H1 (cell line): ENCODE results near the gene GK2. TPM values are rescaled to one million over a fixed set of nuclear protein-coding genes. Genes with fewer than 3 reads are reported as not detected.

ENCODE experiments used
- CTCF ChIA-PET: fragments of 300-600 bp; sonication (Branson Sonifier 250); formaldehyde crosslinking; loops from one replicate; lab custom pipeline; 2021; ENCODE audit not compliant: partially characterized antibody; lab: Charles Lee
- POLR2A ChIA-PET: fragments of 300-600 bp; sonication (Branson Sonifier 250); formaldehyde crosslinking; loops from one replicate; lab custom pipeline; 2021; ENCODE audit warnings: inconsistent platforms; ENCODE audit not compliant: partially characterized antibody; lab: Charles Lee
- DNase-seq, 2 experiments: peaks; one replicate each; pipeline versions ENCODE4 v3.0.0 to v3.0.0-alpha.2; 2010 to 2022; ENCODE audit warnings: low spot score in 2 of 2, low read depth in 1 of 2, mixed read lengths in 1 of 2
- FAIRE-seq: peaks from 2 replicates; lab custom pipeline; 2011; peaks lifted over from hg19 to GRCh38; lab: Jason Lieb, UNC
- H2AFZ ChIP-seq: 2 replicates; pipeline ENCODE4 v1.8.1; 2012; ENCODE audit warnings: low read length, inconsistent platforms
- H2AK5ac ChIP-seq: 2 replicates; pipeline ENCODE4 v1.6.1; 2013; ENCODE audit warnings: low read depth, low read length
- H2BK120ac ChIP-seq: replicated peaks from 2 replicates; pipeline ENCODE3; 2013; ENCODE audit warnings: low read depth, low read length, inconsistent platforms
- H2BK12ac ChIP-seq: 2 replicates; pipeline ENCODE4 v1.6.1; 2013; ENCODE audit warnings: low read depth, low read length
- H2BK15ac ChIP-seq: 2 replicates; pipeline ENCODE4 v1.6.1; 2013; ENCODE audit warnings: low read length
- H2BK20ac ChIP-seq: 2 replicates; pipeline ENCODE4 v1.6.1; 2013; ENCODE audit warnings: low read length
- H2BK5ac ChIP-seq: 2 replicates; pipeline ENCODE4 v1.6.1; 2013; ENCODE audit warnings: low read depth, low read length
- H3K14ac ChIP-seq: 2 replicates; pipeline ENCODE4 v1.6.1; 2013; ENCODE audit warnings: inconsistent platforms; ENCODE audit not compliant: insufficient read length
- H3K18ac ChIP-seq: 2 replicates; pipeline ENCODE4 v1.6.1; 2013; ENCODE audit warnings: low read length; ENCODE audit errors: extremely low read depth
- H3K23ac ChIP-seq: 2 replicates; pipeline ENCODE4 v1.6.1; 2013; ENCODE audit warnings: inconsistent platforms; ENCODE audit not compliant: insufficient read length
- H3K23me2 ChIP-seq: 2 replicates; pipeline ENCODE4 v1.6.1; 2013; ENCODE audit warnings: low read depth, low read length
- H3K27ac ChIP-seq: 2 replicates; pipeline ENCODE4 v1.6.1; 2011; ENCODE audit warnings: low read depth, low read length, inconsistent platforms
- H3K27me3 ChIP-seq, 4 experiments: replicated peaks in 1 of 4; 1 replicate in 1 of 4; 2 replicates in 3 of 4; pipeline versions ENCODE4 v1.6.1 to v1.8.1; 2011 to 2013; ENCODE audit warnings: low read length in 3 of 4, mild to moderate bottlenecking in 3 of 4, inconsistent platforms in 2 of 4, mixed read lengths in 2 of 4, moderate library complexity in 1 of 4; ENCODE audit not compliant: control insufficient read depth in 3 of 4, insufficient read depth in 3 of 4; ENCODE audit errors: extremely low read depth in 1 of 4
- H3K36me3 ChIP-seq, 4 experiments: 2 replicates each; pipeline versions ENCODE4 v1.6.1 to v1.8.1; 2011 to 2013; ENCODE audit warnings: mild to moderate bottlenecking in 4 of 4, low read length in 3 of 4, moderate library complexity in 2 of 4, control low read depth in 1 of 4, inconsistent platforms in 1 of 4; ENCODE audit not compliant: insufficient read depth in 4 of 4, control insufficient read depth in 2 of 4
- H3K4ac ChIP-seq: replicated peaks from 2 replicates; pipeline ENCODE3; 2013; ENCODE audit warnings: low read length, low read depth, mixed read lengths, inconsistent platforms; ENCODE audit not compliant: insufficient read length
- H3K4me1 ChIP-seq, 4 experiments: replicated peaks in 1 of 4; 1 replicate in 1 of 4; 2 replicates in 3 of 4; pipeline versions ENCODE4 v1.6.1 to v1.8.1; 2011 to 2013; ENCODE audit warnings: low read length in 3 of 4, inconsistent platforms in 2 of 4, mixed read lengths in 1 of 4; ENCODE audit not compliant: insufficient read depth in 4 of 4, control insufficient read depth in 3 of 4
- H3K4me2 ChIP-seq, 2 experiments: 2 replicates each; pipeline versions ENCODE4 v1.6.1 to v1.8.1; 2011 to 2013; ENCODE audit warnings: low read depth in 2 of 2, low read length in 2 of 2, control low read depth in 1 of 2, inconsistent platforms in 1 of 2, mild to moderate bottlenecking in 1 of 2; ENCODE audit not compliant: insufficient read depth in 1 of 2
- H3K4me3 ChIP-seq, 4 experiments: fragments of 200-600, 300-600 bp in 1 of 4; sonication (generic), shearing (Covaris generic), sonication (Bioruptor Twin) in 1 of 4; 2 replicates each; pipeline versions ENCODE4 v1.5.1 to v1.8.1; 2011 to 2016; ENCODE audit warnings: low read length in 4 of 4, low read depth in 3 of 4, control low read depth in 2 of 4, inconsistent platforms in 2 of 4, mild to moderate bottlenecking in 2 of 4, mixed read lengths in 1 of 4, moderate library complexity in 1 of 4; ENCODE audit not compliant: insufficient read depth in 2 of 4; ENCODE audit errors: extremely low read depth in 1 of 4
- H3K56ac ChIP-seq: replicated peaks from 2 replicates; pipeline ENCODE3; 2013; ENCODE audit warnings: low read depth, mild to moderate bottlenecking, mixed read lengths, low read length, inconsistent platforms; ENCODE audit not compliant: insufficient read length
- H3K79me1 ChIP-seq: 2 replicates; pipeline ENCODE4 v1.6.1; 2013; ENCODE audit warnings: low read depth, low read length, control low read depth
- H3K79me2 ChIP-seq, 2 experiments: 2 replicates each; pipeline versions ENCODE4 v1.6.1 to v1.8.1; 2012 to 2013; ENCODE audit warnings: low read length in 2 of 2, mild to moderate bottlenecking in 2 of 2, inconsistent platforms in 1 of 2; ENCODE audit not compliant: insufficient read depth in 2 of 2, control insufficient read depth in 1 of 2
- H3K9ac ChIP-seq, 4 experiments: replicated peaks in 1 of 4; 1 replicate in 1 of 4; 2 replicates in 3 of 4; pipeline versions ENCODE4 v1.6.1 to v1.8.1; 2011 to 2013; ENCODE audit warnings: low read depth in 3 of 4, low read length in 3 of 4, control low read depth in 2 of 4, mild to moderate bottlenecking in 2 of 4, moderate library complexity in 2 of 4, inconsistent platforms in 1 of 4; ENCODE audit errors: extremely low read depth in 1 of 4
- H3K9me3 ChIP-seq, 2 experiments: 2 replicates each; pipeline versions ENCODE4 v1.6.1 to v1.8.1; 2012 to 2013; ENCODE audit warnings: mild to moderate bottlenecking in 2 of 2, moderate library complexity in 2 of 2, control low read depth in 1 of 2, inconsistent platforms in 1 of 2, low read depth in 1 of 2, low read length in 1 of 2, mixed read lengths in 1 of 2; ENCODE audit not compliant: insufficient read depth in 2 of 2
- H4K20me1 ChIP-seq, 2 experiments: replicated peaks in 1 of 2; 2 replicates each; pipeline versions ENCODE3 to v1.8.1; 2011 to 2013; ENCODE audit warnings: inconsistent platforms in 2 of 2, low read length in 2 of 2, mild to moderate bottlenecking in 1 of 2; ENCODE audit not compliant: insufficient read depth in 2 of 2, control insufficient read depth in 1 of 2
- H4K5ac ChIP-seq: 2 replicates; pipeline ENCODE4 v1.6.1; 2013; ENCODE audit warnings: low read length, low read depth, mixed read lengths, inconsistent platforms; ENCODE audit not compliant: insufficient read length
- H4K8ac ChIP-seq: 2 replicates; pipeline ENCODE4 v1.8.0; 2013; ENCODE audit warnings: mild to moderate bottlenecking, moderate library complexity, low read length, inconsistent platforms; ENCODE audit not compliant: insufficient read depth; ENCODE audit errors: extremely low read depth
- H4K91ac ChIP-seq: replicated peaks from 2 replicates; pipeline ENCODE3; 2013; ENCODE audit warnings: low read length, mixed read lengths, inconsistent platforms; ENCODE audit not compliant: insufficient read length
- ATF3 ChIP-seq: IDR thresholded peaks from 2 replicates; pipeline ENCODE4 v1.6.1; 2011; ENCODE audit warnings: low read depth, mild to moderate bottlenecking, low read length; ENCODE audit not compliant: insufficient read depth
- CBX8 ChIP-seq: fragments of 300-800, 300-1000 bp; sonication (generic); IDR thresholded peaks from 2 replicates; pipeline ENCODE4 v1.7.1; 2016; ENCODE audit warnings: low read depth, low read length, borderline replicate concordance
- CREB1 ChIP-seq: IDR thresholded peaks from 2 replicates; pipeline ENCODE4 v1.6.1; 2012; ENCODE audit warnings: inconsistent platforms
- HDAC2 ChIP-seq, 2 experiments: fragments of 300-600 bp in 1 of 2; sonication (generic) in 1 of 2; IDR thresholded peaks; 2 replicates each; pipeline ENCODE4 v1.6.1; 2011 to 2012; ENCODE audit warnings: low read depth in 2 of 2, low read length in 2 of 2, mild to moderate bottlenecking in 2 of 2, moderate library complexity in 2 of 2, borderline replicate concordance in 1 of 2, inconsistent platforms in 1 of 2
- POLR2A ChIP-seq, 2 experiments: IDR thresholded peaks; 1 replicate in 1 of 2; 2 replicates in 1 of 2; pipeline ENCODE4 v1.6.1; 2011; ENCODE audit warnings: low read depth in 2 of 2, low read length in 2 of 2, mild to moderate bottlenecking in 2 of 2; ENCODE audit errors: control extremely low read depth in 1 of 2
- RFX5 ChIP-seq: IDR thresholded peaks from 2 replicates; pipeline ENCODE4 v1.6.1; 2011; ENCODE audit warnings: low read depth, low read length, improper control_type of control experiment, borderline replicate concordance
- SIRT6 ChIP-seq: IDR thresholded peaks from one replicate; pipeline ENCODE4 v1.7.1; 2012; ENCODE audit warnings: low read length, inconsistent platforms
- SUZ12 ChIP-seq: fragments of 200-600 bp; sonication (generic); IDR thresholded peaks from 2 replicates; pipeline ENCODE4 v1.6.1; 2012; ENCODE audit warnings: mild to moderate bottlenecking, inconsistent platforms, low read length, moderate library complexity, mixed read lengths
- WGBS, 2 experiments: shearing (Covaris generic) in 1 of 2; methylation state at CpG; one replicate each; pipeline versions ENCODE4 v1.1.6 to v1.1.7; 2013 to 2015; ENCODE audit warnings: low lambda C conversion rate in 2 of 2, mixed read lengths in 2 of 2, inconsistent platforms in 1 of 2, low coverage in 1 of 2, missing lambda C conversion rate in 1 of 2; ENCODE audit not compliant: insufficient replicate concordance in 2 of 2, insufficient coverage in 1 of 2, insufficient read length in 1 of 2; ENCODE audit errors: extremely low coverage in 1 of 2, missing lambda C conversion rate in 1 of 2; 5-methylcytosine and 5-hydroxymethylcytosine counted together
- polyA plus RNA-seq, 7 experiments: library from polyadenylated mRNA; depleted of rRNA in 3 of 7; stranded (reverse) in 5 of 7; unstranded in 2 of 7; fragments of >200 nt in 5 of 7; fragments of 200-250 nt in 2 of 7; gene quantifications; 1 replicate in 5 of 7; 2 replicates in 1 of 7; 4 replicates in 1 of 7; pipeline versions ENCODE4 v1.2.1 to v1.2.3, GENCODE V29; 2011 to 2013; ENCODE audit warnings: missing spikeins in 2 of 7, mixed read lengths in 2 of 7
- total RNA-seq: library from RNA; stranded (reverse); fragmentation: NEBNext Ultra II Directional; extraction: Animal tissue kit (Norgen Biotek cat#: 25700); gene quantifications from 2 replicates; pipeline ENCODE4 v1.2.1, GENCODE V29; 2021

GK2 gene
- total and polyA plus RNA-seq, 2 of the 8 experiments (the other 6 are each of a cell fraction or from before 2014, with no cell fraction given), result not detected

- TF ChIP-seq RFX5 (no peak), SIRT6 (no peak), POLR2A (IDR thresholded peaks at IDR 0.05; ENCODE audit: control extremely low read depth in 1 of 2, low read depth in 2 of 2, low read length in 2 of 2) (no peak), CBX8 (no peak), CREB1 (no peak), SUZ12 (no peak), HDAC2 (IDR thresholded peaks at IDR 0.05; ENCODE audit: borderline replicate concordance in 1 of 2, low read depth in 2 of 2, low read length in 2 of 2) (no peak), ATF3 (no peak)
- Histone ChIP-seq H4K91ac (no peak overlapping the region), H2BK120ac (no peak overlapping the region), H3K27me3 (no peaks in the 10 kb centered on the region), H3K18ac (no peak overlapping the region), H4K8ac (no peak overlapping the region), H4K5ac (no peak overlapping the region), H3K36me3 (no peaks in the 10 kb centered on the region; a peak in 1 of 8 replicates), H2BK5ac (no peak overlapping the region), H2BK15ac (no peak overlapping the region), H3K4me3 (no peak overlapping the region), H3K14ac (no peak overlapping the region), H3K9ac (no peak overlapping the region), H3K27ac (no peak overlapping the region), H3K4ac (no peak overlapping the region), H3K79me1 (no peaks in the 10 kb centered on the region), H2BK20ac (no peak overlapping the region), H2AK5ac (no peak overlapping the region), H3K23ac (no peak overlapping the region), H3K56ac (no peak overlapping the region), H3K9me3 (no peaks in the 10 kb centered on the region), H2AFZ (no peak overlapping the region), H3K23me2 (no peaks in the 10 kb centered on the region), H4K20me1 (no peaks in the 10 kb centered on the region), H3K4me1 (no peaks in the 10 kb centered on the region), H3K79me2 (no peaks in the 10 kb centered on the region), H3K4me2 (no peak overlapping the region), H2BK12ac (no peak overlapping the region)
- no peak for DNase-seq
- POLR2A ChIA-PET, result no interaction called here
- WGBS, 2 experiments, result 100% methylated on average over 1 of the region's 1 CpG; no CpG with 5 or more reads in 1 of the 2 experiments
- no peak for FAIRE-seq
- CTCF ChIA-PET, result no interaction called here
These were observed 5.6 kb downstream of the GK2 start for GRCh38 chr4:79402332-79402851.
